ENCODE measurements around the gene MRPL27. TPM values are rescaled to one million over a fixed set of nuclear protein-coding genes. Genes with fewer than 3 reads are reported as not detected.

Gene MRPL27
- total RNA-seq, 2 donors from 2014 or later, result 38.2 to 40.1 TPM

DNA sequence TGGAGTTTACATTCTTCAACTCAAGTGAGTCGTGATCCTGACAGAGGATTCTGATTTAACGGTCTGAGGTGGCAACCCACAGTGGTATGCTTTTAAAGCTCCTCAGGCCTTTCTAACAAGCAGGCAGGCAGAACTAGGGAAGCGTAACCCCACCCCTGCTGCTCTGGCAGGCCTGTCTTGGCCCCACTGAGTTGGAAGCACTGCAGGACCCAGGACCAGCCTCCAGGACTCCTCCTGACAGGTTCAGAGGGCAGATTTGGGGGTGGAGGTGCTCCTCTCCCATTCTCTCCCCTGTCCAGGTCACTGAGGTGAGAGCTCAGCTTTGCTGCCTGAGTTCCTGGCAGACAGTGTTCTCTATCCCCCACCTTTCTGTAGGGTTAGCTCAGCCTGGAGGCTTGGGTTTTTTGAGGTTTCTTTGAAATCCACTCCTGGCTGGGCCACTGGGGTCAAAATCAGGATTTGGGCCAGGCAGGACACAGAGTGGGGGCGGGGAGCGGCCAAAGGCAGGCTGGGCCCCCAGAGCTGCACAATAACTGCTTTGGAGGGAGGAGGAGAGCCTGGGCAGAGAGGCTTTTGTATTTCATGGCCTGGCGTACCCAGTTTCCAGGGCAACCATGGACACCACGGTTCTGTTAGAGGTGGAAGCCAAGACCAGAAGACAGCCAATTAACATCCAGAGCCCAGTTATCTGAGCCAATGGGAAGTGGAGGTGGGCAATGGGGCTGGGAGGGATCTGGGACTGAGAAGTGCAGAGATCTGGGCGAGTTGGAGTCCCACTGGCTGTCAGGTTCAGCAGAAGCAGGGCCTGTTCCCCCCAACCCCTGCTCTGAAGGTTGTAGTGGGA lies 9.5 kb downstream of the MRPL27 start:
- intact Hi-C loops (cut with DNase I), result no loop called here
- DNase-seq (ENCODE audit: low spot score), result no peak

DNA sequence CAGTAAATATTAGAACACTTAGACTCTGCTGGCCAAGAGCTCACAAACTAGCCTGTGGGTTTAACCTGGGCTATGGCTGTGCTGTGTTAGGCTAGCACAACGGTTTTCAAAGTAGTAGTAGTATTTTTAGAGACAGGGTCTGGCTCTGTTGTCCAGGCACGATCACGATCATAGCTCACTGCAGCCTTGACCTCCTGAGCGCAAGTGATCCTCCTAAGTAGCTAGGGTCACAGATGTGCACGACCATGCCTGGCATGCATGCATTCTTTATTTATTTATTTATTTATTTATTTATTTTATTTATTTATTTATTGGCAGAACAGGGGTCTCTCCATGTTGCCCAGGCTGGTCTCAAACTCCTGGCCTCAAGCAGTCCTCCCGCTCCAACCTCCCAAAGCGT lies 10.3 kb downstream of the MRPL27 start:
- intact Hi-C loops (cut with DNase I), result no loop called here
- no peak for DNase-seq (ENCODE audit: low spot score)

DNA sequence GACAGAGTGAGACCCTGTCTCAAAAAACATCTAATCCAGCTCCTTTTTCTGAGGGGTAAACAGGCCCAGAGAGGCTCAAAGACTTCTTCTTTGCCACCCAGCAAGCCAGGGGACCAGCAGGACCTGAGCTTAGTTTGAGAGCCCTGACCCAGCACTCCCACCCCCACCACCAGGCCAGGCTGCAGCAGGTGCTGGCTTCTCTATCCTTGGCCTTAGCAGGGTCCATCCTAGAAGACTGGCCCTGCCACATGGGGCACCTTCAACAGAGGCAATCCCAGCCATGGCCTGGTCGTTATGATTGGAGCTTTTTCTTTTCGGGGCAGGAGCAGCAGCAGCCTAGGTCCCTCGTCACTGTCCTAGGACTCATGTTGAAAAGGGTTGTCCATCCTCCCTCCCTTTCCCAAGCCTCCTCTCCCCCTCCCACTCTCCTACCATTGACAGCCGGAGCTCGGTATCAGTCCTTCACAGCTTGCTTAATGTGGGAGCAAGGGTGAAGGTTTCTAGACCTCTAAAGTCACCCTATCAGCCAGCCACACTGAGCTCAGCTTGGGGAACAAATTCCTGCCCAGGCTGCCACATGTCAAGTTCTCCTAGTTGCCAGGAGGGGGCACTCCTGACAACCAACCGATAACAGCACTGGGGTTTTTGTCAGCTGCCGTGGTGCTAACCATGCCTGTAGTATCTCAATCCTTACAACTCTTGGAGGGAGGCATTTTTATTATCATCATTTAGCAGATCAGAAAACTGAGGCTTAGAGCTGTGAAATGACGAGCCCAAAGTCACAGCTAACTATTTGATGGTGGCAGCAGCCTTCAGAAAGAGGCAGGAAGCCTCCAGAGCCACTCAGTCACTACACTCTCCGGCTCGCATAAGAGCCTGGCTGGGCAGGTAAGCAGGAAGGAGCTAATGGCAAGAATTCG lies 11.2 kb downstream of the MRPL27 start:
- intact Hi-C loops (cut with DNase I), result no loop called here
- DNase-seq (ENCODE audit: low spot score), result no peak

DNA sequence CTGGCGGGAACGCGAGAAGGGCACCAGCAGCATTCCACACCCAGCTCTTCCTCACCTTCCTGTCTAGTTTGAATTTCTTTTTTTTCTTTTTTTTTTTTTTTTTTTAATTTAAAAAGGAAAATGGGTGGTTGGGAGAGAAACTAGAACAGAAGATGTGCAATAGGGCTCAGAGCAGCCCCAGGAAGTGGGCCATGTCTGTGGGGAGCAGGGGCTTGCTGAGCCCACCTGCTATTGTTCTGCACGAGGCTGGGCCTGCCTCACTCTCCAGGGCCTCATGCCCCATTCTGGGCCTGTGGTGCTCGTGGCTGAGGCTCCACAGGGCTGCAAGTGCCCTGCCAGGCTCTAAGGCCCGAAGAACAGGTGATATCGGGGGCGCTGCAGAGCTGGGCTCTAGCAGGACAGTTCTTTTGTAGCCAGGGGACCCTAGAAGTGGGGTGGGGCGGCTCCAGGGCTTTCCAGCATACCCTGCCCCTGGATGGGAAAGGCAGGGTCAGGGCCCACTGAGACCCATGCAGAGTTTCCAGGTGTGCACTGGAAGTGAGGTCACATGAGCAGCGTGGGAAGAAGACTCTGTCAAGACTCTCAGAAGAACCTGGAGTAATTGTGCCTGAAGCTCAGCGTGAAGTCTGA lies 12.4 kb downstream of the MRPL27 start:
- DNase-seq (ENCODE audit: low spot score), result no peak
- intact Hi-C loops (cut with DNase I), result no loop called here

DNA sequence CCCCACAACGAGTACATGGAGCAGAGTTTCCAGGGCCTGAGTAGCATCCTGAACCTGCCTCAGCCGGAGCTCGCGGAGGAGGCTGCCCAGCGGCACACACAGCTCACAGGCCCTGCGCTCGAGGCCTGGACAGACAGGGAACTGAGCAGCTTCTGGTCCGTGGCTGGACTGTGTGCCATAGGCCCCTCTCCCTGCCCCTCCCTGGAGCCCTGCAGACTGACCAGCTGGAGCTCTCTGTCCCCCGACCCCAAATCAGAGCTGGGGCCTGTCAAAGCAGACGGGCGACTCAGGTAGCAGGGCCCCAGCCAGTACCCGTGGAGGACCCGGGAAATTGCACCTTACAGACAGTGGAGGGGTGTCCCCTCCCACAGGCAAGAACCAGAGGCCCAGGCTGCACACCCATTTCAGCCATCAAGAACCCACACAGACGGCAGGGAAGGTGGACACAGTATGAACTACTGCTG lies 13.0 kb downstream of the MRPL27 start:
- intact Hi-C loops (cut with DNase I), result no loop called here
- DNase-seq (ENCODE audit: low spot score), result no peak

DNA sequence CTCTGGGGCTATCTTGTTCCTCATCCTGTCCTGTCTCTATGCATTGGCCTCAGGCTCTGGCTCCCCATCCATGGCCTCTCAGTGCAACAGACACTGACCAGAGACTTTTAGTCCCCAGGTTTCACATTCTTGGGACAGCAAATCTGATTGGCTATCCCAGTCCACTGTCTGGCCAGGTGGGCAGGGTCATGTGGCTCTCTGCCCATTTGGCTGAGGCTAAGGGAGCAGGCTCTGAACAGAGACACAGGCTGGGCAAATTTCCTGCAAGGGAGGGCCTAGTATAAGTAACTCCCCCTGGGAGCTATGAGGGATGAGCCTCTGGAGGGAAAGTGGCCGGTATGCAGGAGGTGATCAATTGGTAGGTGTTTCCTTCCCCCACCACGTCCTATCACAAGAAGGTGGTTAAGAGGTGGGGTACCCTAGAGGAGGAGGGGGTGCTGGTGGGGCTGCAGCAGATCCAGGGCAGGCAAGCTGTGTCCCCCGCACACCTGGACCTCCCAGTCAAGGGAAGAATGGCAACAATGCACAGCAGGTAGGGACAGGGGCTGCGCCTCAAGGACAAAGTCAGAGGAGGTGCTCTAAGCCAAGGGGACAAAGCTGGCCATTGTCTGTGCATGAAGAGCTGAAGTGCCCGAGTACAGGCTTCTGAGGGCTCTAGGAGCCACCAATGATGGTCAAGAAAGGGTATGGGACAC lies 13.8 kb downstream of the MRPL27 start:
- no peak for DNase-seq (ENCODE audit: low spot score)
- intact Hi-C loops (cut with DNase I), result no loop called here

DNA sequence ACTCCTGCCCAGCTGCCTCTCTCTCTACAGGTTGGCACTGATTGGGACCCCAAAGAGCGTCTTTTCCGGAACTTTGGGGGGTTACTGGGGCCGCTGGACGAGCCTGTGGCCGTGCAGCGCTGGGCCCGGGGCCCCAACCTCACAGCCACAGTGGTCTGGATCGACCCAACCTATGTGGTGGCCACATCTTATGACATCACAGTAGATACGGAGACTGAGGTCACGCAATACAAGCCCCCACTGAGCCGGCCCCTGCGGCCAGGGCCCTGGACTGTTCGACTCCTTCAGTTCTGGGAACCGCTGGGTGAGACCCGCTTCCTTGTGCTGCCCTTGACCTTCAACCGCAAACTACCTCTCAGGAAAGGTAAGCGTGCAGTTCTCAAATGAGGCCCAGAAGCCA lies 14.8 kb downstream of the MRPL27 start:
- intact Hi-C loops (cut with DNase I), result no loop called here
- DNase-seq (ENCODE audit: low spot score), result no peak

DNA sequence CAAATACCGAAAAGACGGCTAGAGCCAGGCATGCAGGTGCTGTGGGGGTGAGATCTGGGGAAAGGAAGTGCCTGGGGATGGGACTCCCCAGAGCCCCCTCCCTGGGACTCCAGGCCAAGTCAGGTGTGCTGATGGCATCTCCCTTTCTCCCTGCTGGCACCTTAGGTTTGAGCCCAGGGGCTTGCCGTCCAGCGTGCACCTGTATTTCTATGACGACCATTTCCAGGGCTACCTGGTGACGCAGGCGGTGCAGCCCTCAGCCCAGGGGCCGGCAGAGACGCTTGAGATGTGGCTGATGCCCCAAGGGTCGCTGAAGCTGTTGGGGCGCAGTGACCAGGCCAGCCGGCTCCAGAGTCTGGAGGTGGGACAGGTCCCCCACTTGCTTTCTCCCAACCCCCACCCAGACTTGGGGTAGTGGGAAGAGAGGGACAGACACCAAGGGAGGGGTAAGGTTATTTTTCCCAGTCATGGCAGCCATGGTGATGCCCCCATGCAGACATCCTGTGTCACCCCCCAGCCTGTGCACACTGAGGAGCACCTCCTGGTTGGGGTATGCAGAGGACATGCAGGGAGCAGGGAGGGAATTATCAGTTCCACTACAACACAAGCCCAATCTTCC lies 16.0 kb downstream of the MRPL27 start:
- intact Hi-C loops (cut with DNase I), result no loop called here
- DNase-seq (ENCODE audit: low spot score), result peak; percentile 61

DNA sequence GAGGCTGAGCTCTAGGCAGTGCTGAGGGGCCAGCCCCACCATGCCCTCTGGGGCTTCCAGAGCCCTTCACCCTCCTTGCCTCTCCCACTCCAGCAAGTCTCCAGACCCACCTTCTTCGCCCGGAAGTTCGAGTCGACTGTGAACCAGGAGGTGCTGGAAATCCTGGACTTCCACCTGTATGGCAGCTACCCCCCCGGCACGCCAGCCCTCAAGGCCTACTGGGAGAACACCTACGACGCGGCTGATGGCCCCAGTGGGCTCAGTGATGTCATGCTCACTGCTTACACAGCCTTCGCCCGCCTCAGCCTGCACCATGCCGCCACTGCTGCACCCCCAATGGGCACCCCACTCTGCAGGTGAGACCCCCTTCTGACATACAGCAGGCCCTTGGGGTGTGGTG lies 16.6 kb downstream of the MRPL27 start:
- peak; percentile 62 for DNase-seq (ENCODE audit: low spot score)
- intact Hi-C loops (cut with DNase I), result no loop called here

DNA sequence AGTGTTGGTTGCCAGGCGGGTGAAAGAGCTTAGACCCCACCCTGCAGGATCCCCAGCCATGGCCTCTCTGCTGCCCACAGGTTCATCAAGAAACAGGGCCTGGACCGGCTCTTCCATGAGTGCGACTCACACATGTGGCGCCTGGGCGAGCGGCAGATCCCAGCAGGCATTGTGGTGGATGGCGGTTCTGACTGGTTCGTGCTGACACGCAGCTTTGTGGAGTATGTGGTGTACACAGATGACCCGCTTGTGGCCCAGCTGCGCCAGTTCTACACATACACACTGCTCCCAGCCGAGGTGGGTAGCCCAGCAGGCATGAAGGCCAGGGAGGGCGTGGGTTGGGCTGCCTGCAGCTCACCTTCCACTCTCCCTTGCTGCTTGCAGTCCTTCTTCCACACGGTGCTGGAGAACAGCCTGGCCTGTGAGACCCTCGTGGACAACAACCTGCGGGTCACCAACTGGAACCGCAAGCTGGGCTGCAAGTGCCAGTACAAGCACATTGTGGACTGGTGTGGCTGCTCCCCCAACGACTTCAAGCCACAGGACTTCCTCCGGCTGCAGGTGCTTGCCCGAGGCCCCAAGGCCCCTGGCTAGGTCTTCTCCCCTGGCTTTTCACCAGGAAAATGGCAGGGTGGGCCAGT lies 17.2 kb downstream of the MRPL27 start:
- intact Hi-C loops (cut with DNase I), result no loop called here
- DNase-seq (ENCODE audit: low spot score), result peak; percentile 72

DNA sequence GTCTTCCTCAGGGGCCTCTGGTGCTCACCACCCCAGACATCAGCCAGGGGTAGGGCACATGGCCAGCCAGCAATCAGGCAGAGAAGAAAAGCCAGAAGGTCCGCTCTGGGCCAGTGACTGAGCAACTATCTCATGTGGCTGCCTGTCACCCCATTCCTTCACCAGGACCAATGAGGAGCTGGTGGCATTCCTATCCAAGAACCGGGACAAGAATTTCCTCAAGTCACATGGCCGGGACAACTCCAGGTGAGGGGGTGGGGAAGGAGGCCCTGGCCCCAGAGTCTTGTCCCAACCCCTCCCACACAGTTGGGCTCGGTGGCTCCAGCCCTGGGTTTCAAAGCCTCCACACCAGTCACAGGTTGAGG lies 17.7 kb downstream of the MRPL27 start:
- no peak for DNase-seq (ENCODE audit: low spot score)
- intact Hi-C loops (cut with DNase I), result no loop called here

DNA sequence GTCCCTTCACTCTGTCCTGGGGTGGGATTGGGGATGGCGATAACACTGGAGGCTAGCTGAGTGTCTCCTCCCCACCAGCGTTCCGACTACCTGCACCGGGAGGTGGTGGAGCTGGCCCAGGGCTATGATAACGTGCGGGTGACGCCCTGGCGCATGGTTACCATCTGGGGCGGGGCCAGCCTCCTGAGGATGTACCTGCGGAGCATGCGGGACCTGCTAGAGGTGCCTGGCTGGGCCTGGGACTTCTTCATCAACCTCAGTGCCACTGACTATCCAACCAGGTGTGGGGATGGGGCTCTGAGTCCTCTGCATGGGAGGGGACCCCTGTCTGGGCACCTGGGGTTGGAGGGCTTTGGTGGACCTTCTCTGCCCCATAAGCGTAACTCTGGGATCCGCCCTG lies 18.2 kb downstream of the MRPL27 start:
- no peak for DNase-seq (ENCODE audit: low spot score)
- intact Hi-C loops (cut with DNase I), result no loop called here

DNA sequence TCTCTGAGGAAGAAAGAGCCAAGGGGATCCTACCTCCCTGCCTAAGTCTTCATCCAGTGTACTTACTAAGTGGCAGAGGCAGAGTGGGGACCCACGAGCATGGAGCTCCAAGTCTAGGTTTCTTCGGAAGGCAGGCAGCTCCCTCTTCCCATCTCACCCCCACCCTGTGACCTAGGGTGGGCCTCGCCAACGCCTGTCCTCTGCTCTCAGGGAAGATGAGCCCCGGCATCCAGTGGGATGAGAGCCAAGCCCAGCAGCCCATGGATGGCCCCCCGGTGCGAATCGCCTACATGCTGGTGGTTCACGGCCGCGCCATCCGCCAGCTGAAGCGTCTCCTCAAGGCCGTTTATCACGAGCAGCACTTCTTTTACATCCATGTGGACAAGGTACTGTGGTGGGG lies 18.8 kb downstream of the MRPL27 start:
- DNase-seq (ENCODE audit: low spot score), result peak; percentile 76

DNA sequence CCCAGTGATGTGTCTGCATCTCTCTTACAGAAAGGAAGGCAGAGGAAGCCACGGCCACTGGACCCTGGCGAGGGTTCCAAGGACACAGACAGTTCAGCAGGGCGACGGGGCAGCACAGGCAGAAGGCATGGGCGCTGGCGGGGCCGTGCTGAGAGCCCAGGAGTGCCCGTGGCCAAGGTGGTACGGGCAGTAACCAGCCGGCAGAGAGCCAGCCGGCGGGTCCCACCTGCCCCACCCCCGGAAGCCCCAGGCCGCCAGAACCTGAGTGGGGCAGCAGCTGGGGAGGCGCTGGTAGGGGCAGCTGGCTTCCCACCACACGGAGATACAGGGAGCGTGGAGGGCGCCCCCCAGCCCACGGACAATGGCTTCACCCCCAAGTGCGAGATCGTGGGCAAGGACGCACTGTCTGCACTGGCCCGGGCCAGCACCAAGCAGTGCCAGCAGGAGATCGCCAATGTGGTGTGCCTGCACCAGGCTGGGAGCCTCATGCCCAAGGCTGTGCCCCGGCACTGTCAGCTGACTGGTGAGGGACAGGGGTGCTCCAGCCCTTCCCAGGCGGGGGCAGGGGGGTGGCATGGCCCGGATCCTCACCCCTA lies 19.3 kb downstream of the MRPL27 start:
- intact Hi-C loops (cut with DNase I), result no loop called here
- peak; percentile 78 for DNase-seq (ENCODE audit: low spot score)

More for the DNA sequence above, 18.8 kb downstream of the MRPL27 start:
- intact Hi-C loops (cut with DNase I), result no loop called here

DNA sequence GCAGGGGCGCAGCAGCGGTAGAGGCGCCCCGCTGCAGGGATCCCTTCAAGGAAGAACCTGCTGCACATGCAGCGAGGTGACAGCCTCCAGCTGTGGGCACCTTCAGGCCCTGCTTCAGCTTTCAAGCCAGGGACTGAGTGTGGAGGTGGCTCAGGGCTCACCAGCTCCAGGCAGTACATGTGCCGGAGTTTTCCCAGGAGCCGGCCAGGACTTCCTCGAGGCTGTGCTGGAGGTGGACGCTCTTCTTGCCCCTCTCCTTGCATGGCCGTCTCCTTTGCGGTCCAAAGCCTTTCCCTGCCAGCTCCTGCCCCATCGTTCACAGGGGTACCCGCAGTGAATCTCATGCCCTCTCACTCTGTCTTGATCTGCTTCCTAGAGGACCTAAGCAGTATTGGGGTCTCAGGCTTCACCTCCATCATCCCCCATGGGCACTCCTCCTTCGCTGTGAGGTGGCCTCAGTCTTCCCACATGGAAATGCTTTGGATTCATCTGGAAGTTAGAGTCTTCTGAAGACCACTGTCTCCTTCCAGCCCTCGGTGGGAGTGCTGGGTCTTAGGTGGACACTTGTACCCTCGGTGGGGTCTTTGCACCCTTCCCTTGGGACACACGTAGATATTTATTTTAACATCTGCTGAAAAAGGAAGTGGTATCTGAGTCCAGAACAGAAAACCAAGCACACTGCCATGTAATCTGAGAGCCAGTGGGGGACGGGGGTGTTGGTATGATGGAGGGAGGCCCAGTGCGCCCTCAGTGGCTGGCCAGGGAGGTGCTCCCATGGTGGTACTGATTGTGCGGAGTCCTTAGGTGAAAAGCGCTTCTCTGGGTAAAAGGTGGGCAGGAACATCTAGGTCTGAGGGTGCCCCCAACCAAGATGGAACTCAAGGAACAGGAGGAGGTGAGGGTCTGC lies 20.0 kb downstream of the MRPL27 start:
- intact Hi-C loops (cut with DNase I), result no loop called here
- DNase-seq (ENCODE audit: low spot score), result no peak

DNA sequence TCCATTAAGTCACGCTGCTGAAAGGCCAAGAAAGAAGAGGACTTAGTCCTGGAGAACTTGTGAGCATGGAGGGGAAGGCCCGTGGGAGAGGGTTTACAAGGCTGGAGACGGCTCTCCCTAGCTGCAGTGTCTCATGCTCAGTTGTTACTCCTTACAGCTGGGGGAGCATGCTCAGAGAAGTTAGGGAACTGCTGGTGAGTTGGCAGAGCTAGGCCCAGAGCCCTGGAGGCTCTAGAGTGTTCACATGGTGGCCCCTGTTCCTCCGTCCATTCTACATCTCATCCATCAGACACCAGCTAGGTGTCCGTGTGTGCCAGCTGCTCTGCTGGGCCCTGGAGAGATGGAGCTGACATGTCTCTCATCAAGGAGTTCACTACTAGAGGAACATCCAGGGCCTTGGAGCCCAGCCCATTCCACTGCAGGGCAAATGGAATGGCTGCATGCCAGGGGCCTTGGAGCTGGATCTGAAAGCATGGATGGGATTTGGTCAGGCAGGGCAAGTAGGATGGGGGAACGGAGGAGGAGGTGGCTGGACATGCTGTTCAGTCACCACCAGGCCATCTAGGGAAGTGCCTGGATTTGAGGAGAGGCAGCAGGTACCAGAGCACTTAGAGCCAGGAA lies 20.8 kb downstream of the MRPL27 start:
- intact Hi-C loops (cut with DNase I), result no loop called here
- no peak for DNase-seq (ENCODE audit: low spot score)

DNA sequence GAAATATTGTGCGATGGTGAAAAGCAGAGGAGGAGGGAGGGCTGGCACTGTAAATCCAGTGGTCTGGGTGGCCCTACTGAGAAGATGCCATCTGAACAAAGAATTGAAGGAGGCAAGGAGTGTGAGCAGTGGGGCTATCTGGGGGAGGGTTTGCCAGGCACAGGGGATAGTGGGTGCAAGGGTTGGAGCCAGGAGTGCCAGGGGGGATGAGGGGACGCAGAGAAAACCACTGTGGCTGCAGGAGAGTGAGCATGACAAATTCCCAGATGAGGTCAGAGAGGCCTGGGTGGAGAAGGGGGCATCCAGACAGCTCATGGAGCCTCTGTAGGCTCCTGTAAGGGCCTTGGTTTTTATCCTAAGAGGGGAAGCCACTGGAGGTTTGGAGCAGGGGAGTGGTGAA lies 22.3 kb downstream of the MRPL27 start:
- DNase-seq (ENCODE audit: low spot score), result no peak
- intact Hi-C loops (cut with DNase I), result no loop called here
